HG03159 (cell line): ENCODE measurements around the gene IKZF5.
A peak's percentile ranks its signal among the peaks of the same experiment; 100 is the strongest.

Experiments
- ATAC-seq: cut with Tn5 transposase; IDR thresholded peaks from one replicate; pipeline ENCODE4 v1.9.1; 2021; ENCODE audit warnings: mild to moderate bottlenecking, moderate library complexity; ENCODE audit not compliant: unreplicated experiment

The IKZF5 gene, protein sequence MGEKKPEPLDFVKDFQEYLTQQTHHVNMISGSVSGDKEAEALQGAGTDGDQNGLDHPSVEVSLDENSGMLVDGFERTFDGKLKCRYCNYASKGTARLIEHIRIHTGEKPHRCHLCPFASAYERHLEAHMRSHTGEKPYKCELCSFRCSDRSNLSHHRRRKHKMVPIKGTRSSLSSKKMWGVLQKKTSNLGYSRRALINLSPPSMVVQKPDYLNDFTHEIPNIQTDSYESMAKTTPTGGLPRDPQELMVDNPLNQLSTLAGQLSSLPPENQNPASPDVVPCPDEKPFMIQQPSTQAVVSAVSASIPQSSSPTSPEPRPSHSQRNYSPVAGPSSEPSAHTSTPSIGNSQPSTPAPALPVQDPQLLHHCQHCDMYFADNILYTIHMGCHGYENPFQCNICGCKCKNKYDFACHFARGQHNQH

DNA sequence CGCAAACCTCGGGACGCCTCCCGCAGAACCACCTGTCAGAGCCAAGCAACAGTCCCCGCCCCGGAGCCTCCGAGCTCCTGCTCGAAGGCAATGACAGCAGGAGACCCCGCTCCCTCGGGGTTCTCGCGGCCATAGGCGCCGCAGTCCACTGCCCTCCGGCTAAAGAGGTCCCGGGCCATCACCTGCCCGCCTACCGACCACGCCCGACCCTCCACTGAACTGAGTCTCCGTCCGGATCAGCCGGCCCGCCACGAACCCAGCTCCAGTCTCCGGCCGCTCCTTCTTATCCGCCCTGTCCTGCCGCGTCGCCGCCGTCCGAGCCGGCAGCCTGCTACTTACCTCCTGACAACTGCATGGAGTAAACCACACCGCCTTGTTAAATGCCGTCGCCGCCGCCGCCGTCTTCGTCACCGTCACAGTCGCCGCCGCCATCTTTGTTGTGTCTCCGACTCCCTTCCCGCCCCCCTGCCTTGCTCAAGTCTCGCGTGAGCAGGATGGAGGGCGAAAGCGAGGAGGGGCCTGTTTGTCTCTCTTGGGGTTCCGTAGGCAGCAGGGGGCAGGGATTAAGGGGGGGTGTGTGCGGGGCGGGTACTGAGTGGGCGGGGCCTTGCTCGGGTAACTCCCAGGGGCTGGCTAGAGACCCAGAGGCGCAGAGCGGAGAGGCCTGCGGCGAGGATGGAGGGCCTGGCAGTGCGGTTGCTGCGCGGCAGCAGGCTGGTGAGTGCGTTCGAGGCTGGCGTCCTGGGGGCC lies at the start of gene IKZF5, which contains the start of gene ACADSB:
Gene IKZF5 (minus strand): TSS at position 441 of the 750 bp plus-strand sequence. CDS start 10,170 bp downstream, outside the sequence.
Gene ACADSB (plus strand): TSS at position 652 of the 750 bp plus-strand sequence. CDS start 24 bp downstream, at position 676.
- peak; percentile 82 for ATAC-seq

DNA sequence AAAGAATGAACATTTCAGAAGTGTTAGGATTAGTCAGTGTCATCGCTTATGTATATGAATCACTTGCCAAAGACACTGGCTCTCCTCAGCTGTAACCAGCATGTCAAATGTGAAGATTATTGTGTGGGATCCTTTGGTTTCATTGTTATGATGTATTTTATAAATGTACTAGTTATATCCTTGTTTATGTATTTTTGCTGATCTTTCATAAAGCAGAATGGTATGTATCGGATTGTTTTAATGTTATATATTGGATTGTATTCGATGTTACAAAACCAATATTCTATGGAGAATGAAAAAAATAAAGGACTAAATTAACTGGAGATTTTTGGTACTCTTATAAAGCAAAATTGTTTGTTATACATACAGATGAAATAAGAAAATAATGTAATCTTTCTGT lies 49.4 kb upstream of the IKZF5 start:
- no peak for ATAC-seq

DNA sequence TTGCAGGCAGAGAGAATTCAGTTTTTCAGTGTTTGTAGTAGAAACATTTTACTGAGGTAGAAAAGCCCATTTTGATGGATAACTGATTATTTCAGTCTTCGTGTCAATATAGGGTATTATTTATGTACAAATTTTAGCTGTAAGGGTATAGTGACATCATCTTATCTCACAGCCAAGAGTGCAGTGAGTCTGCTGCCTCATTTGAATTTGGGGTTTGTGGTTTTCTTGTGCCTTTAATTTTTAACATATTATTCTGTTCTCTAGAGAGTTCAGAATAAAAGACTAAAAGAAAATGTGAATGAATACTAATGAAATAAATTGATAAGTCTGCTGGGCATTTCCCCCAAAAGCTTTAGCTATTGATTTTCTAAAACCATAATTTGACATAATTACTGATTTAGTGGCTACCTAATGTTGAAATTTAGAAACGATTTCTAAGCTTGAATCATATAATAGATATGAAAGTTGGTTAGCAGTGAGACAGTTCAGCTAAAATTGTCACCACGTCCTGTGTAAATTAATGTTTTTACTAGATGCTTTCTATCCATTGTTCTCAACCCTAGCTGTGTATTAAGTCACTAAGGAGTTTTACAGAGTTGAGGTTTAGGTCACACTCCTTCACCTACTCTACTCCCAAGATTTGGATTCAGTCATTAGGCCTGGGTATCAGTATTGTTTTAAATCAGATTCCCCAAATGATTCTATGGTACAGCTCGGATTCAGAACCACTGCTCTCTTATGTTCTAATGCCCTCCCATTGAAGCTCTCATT lies 37.6 kb upstream of the IKZF5 start:
- no peak for ATAC-seq

DNA sequence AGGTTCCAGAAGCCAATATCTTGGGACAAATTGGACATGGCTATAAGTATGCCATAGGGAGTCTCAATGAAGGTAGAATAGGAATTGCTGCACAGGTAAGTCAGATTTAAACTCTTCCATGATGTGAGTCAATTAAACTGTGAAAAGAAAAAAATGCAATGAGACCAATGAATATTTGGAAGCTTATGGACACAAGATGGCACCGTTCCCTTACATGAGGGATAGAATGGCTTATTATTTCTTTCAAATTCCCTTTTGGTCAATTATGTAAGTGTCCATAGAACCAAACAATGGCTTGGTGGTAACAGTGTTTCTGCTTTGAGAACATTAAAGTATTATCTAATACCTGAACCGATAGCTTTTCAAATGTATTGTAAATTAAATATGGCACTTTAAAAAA lies 35.8 kb upstream of the IKZF5 start:
- no peak for ATAC-seq

DNA sequence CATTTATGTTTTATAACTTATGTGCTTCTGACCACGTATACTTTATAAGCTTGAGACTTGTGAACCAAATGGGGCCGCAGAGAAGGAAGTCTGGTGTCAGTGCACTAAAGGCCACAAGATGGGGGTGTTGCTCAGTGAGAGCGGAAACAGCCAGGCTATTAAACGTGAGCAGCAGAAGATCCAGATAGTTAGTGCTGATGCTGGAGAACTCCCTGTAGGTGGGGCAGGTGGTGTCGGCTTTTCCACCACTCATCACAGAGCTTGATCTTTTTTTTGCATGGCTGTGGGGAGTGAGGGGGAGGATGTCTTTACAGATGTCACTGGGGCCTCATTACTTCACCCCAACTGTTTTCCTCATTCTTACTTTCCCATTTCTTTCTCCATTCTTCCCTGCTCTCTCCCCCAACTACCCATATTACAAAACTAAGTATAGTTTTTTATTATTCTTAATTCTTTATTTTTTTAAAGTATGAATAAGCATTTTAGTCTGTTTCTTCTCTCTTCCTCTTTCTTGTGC lies 34.9 kb upstream of the IKZF5 start:
- ATAC-seq: peak; percentile 84

- ATAC-seq: no peak
Measured at GRCh38 chr10:123042708-123043408, 34.3 kb upstream of the IKZF5 start.

- ATAC-seq: no peak
Measured at GRCh38 chr10:123039632-123039930, 31.0 kb upstream of the IKZF5 start.

GRCh38 chr10:123038782-123039631 lies 30.4 kb upstream of the IKZF5 start:
- no peak for ATAC-seq

DNA sequence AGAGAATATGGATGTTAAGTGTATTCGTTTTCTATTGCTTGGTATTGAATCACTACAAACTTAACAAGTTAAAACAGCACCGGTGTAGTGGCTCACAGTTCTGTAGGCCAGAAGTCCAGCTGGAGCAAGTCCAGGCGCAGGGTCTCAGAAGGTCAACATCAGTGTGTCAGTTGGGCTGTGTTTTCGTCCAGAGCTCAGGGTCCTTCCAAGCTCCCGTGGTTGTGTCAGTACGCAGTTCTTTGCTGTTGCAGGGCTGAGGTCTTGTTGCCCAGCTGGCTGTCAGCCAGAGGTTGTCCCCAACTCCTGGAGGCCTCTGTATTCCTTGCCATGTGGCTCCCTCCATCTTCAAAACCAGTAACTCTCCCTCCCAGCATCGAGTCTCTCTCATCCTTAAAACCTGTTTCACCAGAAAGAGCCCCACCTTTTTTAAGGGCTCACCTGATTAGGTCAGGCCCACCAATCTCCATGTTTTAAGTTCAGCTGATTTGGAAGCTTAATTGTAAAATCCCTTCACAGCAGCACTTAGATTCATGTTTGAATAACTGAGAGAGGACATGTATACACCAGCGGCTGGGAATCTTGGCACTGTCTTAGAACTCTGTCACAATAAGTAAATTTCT lies 27.0 kb upstream of the IKZF5 start:
- ATAC-seq: no peak

GRCh38 chr10:123034332-123034731 lies 25.7 kb upstream of the IKZF5 start:
- ATAC-seq: no peak

- no peak for ATAC-seq
Measured at GRCh38 chr10:123031124-123031523, 22.5 kb upstream of the IKZF5 start.

GRCh38 chr10:123027861-123028260 lies 19.3 kb upstream of the IKZF5 start:
- no peak for ATAC-seq

DNA sequence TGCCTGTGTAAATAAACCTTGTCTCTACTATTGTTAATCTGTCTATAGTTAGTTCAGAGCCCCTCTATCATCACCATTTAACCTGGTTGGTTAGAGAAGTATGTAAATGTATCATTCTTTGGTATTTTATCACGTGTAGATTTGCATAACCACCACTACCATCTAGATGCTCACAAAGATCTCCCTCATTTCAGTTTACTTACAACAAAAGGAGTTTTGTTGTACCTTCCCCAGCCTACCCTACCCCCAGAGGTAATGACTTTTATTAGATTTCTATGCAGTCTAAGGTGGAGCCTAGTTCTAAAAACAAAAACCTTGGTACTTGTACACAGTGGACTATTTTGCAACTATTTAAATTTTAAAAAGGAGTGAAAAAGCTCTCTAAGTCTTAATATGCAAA lies 17.7 kb upstream of the IKZF5 start:
- no peak for ATAC-seq

DNA sequence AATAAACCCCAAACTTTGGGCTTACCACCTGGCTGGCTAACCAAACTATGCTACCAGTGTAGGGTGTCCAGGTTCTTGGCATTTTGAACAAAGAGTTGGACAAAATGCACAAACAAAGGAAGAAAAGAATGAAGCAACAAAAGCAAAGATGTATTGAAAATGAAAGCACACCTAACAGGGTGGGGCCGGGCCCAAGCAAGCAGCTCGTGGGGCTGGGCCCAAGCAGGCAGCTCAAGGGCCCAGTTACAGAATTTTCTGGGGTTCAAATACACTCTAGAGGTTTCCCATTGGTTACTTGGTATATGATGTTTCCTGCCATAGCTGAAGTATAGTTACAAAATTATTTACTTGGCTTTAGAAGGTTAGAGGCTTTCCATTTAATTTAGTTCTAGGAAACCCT lies 15.9 kb upstream of the IKZF5 start:
- ATAC-seq: no peak

DNA sequence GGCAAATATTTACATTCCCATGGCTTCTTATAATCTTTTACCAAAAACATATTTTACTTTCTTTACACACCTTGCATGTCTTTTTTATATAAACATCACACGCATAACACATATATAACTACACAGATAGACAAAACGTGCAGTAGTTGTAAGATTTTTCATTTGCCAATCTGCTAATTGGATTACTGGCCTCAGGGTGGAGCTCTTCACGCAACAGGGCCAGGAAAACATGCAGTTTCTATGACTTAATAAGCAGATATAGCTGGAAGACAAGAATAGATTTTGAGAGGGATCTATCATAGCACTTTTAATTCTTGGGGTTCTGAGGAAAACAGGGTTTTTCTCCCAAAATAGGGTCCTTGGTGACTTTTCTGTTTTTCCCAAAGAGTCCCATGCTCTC lies 12.9 kb upstream of the IKZF5 start:
- ATAC-seq: no peak

DNA sequence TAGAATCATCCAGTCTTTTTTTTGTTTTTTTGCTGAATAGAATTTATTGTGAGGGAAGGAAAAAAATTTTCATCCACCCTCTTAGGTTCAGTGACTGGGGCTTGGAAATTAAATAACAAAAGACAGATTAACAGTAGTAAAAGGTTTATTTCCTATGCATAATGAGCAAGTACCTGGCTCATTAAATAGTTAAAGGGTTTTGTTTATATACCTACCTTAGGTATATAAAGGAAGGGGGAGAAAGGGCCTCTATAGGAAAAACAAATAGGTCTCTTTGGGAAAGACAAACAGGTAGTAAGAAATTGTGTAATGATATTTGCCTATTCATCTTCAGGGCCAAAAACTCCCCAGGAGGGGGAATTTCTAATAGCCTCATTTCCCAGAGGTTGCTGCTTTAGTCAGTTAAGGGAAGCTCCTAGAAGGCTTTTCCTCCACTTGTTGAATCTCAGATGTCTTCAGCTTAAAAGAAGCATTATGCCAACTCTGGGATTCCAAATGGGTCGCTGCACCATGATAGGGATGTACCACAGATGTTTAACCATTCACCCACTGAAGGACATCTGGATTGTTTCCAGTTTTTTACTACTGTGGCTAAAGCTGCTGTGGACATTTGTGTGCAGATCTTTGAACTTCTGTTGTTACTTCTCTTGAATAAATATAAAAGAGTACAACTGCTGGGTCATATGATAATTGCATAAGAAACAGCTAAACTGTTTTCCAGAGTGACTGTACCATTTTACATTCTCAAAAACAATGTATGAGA lies 11.5 kb upstream of the IKZF5 start:
- no peak for ATAC-seq

DNA sequence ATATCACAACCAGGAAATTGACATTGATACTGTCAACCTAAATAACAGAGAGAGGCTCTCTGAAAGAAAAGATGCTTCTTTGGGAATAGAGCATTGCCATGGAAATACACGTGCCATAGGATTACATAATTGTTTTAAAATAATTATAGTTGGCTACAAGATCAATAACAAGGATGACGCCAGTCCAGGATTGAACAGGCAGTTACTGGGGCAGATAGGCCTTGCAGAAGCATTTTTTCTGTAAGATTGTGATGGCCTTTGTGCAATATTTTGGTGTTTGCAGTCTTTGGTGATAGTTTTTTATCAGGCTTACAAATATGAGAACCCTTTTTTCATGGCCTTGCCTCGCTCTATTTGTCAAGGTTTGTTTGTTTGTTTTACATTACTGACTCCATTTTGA lies 10.7 kb upstream of the IKZF5 start:
- no peak for ATAC-seq

- no peak for ATAC-seq
Measured at GRCh38 chr10:123018531-123018930, 9.9 kb upstream of the IKZF5 start.
